GM19452 (cell line): ENCODE results near the gene CEBPG.
A peak's percentile ranks its signal among the peaks of the same experiment; 100 is the strongest.

Experiments
- ATAC-seq: cut with Tn5 transposase; IDR thresholded peaks from one replicate; pipeline ENCODE4 v1.9.1; 2021; ENCODE audit not compliant: unreplicated experiment

The CEBPG gene

GRCh38 chr19:33373453-33374235 is at the start of gene CEBPG:
Gene CEBPG (plus strand): TSS chr19:33373709. CDS start chr19:33379240, 5,531 bp downstream.
- peak; percentile 87 for ATAC-seq

GRCh38 chr19:33324628-33325027 is 48.9 kb upstream of the CEBPG start:
- no peak for ATAC-seq

DNA sequence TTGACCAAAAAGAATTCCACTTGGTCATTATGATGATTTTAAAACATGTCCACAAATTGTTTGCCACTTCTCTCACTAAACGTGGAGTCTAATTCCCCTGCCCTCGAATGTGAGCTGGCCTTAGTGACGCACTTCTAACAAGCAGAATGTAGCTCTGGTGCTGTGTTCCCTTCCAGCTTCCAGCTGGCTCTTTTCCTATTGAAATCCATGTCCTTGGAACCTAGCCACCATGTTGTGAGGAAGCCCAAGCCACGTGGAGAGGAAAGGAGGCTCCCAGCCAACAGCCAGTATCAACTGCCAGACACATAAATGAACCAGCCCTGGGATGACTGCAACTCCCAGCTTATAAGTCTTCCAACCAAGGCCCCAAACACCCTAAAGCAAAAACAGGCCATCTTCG is 47.6 kb upstream of the CEBPG start:
- no peak for ATAC-seq

GRCh38 chr19:33329060-33329459 is 44.4 kb upstream of the CEBPG start:
- ATAC-seq: no peak

DNA sequence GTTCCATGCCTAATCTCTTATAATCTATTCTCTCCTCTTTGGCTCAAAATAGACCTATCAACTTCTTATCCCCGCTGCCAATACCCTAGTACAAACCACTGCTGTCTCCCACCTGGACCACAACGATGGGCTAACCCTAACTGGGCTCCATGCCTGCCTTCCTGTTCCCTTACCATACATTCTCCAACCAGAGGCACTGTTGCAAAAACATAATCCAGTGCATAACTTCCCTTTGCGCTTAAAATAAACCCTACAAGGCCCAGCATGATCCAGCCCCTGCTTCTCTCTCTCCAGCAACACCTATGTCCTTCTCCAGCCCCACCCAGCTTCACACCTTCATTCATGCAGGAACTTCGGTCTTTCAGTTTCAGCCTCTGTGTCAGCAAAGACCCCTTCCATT is 43.8 kb upstream of the CEBPG start:
- ATAC-seq: no peak

DNA sequence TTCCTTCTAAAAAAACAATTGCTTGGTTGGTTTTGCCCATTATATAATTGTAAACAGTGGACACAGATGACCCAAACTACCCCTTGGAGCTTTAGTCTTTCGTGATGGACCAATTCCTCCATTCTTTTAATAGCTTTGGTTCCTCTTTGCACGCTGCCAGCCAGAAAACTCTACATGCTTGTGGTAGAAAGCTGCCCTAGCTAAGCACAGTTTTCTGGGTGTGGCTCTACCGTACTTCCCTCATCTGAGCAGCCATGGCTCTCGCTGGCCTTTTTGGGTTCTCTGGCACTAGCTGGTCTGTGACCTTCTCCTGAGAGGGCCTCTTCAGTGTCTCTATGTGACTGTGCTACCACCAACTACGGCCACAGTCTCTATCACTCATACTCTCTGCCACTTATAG is 41.3 kb upstream of the CEBPG start:
- ATAC-seq: no peak

GRCh38 chr19:33333151-33333550 is 40.4 kb upstream of the CEBPG start:
- ATAC-seq: no peak

DNA sequence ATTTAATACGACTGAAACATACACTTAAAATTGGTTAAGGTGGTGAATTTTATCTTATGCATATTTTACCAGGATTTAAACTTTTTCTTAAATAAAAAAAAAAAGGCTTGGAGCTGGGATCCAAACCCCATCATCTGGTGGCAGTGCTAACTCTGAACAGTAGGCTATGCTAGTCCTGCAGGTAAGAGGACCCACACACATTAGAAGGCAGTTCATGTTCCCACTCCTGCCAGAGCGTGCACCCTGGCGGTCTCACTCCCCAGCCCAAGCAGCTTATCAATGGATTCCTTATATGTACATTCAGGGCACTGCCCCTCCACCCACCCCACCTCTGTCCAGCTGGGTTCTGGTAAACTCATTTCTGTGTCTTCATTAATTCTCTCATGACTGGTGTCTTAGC is 39.9 kb upstream of the CEBPG start:
- ATAC-seq: no peak

DNA sequence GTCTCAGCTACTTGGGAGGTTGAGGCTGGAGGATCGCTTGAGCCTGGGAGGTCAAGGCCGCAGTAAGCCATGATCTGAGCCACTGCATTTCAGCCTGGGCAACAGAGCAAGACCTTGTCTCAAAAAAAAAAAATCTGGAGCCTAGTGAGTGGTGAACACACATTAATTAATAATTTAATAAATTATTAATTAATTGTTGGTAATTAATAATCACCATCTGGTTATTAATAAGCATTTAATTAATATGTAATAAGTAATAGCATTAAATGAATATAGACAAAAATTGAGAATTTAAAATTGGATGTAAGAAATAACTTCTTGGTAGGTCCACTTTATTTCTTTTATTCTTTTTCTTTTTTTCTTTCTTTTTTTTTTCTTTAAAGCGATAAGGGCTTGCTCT is 39.2 kb upstream of the CEBPG start:
- ATAC-seq: no peak

GRCh38 chr19:33335446-33335845 is 38.1 kb upstream of the CEBPG start:
- ATAC-seq: no peak

GRCh38 chr19:33339016-33339984 is 34.2 kb upstream of the CEBPG start:
- no peak for ATAC-seq

DNA sequence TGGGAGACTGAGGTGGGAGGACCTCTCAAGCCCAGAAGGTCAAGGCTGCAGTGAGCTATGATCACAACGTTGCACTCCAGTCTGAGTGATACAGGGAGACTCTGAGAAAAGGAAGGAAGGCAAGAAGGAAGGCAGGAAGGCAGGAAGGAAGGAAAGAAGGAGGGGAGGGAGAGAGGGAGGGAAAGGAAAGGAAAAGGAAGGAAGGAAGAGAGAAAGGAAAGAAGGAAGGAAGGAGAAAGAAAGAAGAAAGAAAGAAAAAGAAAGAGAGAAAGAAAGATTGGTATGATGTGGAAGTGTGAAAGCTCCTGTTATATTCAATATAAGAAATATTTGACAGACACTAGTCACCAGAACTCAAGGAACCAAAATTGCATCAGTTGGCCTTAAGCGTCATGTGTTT is 32.5 kb upstream of the CEBPG start:
- no peak for ATAC-seq

- no peak for ATAC-seq
Measured at GRCh38 chr19:33343301-33343700, 30.2 kb upstream of the CEBPG start.

DNA sequence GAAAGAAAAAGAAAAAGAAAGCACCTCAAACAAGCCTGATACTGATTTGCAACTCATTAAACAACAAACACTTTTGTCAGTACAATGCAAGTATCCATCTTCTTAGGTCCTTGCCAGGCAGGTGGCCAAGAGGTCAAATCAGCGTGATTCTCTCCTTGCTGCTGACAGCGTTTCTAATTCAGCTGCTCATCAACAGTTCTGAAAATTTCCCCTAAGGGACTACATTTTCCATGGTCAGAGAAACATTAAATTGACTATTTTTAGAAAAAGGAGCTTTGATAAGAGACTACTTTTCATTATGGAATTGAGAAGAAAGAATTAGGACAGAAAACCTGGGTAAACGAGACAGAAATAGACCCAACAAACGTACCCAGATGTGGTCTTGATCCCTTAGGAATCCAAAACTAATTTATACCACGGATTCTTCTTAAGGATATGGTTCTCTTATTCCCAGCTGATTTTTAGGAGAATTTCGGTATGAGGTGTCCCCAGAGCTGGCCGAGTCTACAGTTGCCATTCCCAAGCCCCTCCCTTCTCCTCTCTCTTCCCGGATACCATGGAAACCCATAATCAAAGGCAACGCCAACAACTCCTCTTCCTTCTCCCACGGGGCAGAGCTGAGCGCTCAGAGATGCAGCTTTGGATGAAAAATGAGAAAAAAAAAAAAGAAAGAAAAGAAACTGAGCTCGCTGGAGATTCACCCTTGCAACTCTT is 29.5 kb upstream of the CEBPG start:
- no peak for ATAC-seq

DNA sequence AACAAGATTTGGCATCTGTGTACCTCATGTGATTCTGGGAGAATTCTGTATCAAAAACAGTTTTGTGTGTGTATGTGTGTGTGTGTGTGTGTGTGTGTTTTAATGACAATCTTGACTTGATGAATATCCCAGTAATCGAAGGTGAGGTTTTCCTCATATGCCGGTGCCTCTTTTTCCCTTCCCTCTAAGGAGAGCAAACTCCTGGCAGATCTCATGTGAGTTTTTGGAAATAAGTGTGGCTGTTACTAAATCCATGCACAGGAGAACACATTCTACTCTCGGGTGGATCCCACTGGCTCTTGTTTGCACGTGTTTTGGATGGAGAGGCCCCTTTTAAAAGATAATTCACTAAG is 29.0 kb upstream of the CEBPG start:
- no peak for ATAC-seq

DNA sequence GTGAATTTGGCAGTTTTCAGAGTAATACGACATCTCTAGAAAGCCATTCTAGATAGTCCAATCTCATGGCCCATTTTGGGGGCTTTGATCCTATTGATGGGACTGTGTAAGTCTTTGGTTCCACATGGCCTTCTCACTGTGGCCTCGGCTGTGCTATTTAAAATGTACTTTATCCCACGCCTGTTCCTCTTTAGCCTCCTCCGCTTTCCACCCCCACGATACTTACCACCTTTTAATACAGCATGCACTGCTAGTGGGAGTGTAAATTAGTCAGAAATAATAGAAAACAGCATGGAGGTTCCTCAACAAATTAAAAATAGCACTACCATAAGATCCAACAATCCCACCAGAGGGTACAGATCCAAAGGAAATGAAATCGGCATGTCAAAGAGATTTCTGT is 28.3 kb upstream of the CEBPG start:
- ATAC-seq: no peak

- no peak for ATAC-seq
Measured at GRCh38 chr19:33346665-33347064, 26.8 kb upstream of the CEBPG start.

DNA sequence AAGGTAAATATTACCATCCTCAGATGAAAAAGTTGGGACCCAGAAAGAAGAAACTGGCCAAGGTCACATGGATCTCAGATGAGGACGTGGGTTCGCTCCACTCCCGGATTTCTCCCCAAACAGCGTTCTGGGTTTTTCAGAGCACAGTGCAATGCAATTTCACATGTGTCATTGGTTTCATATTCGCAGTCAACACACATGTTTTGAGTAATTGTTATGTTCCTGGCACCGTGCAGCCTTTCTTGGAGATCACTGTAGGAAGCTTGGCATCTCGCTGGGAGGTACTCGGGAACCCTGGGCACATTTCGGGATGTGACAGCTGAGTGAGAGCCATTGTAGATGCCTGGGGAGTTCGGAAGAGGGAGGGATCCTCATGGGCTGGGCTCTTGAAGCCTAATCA is 26.2 kb upstream of the CEBPG start:
- ATAC-seq: no peak

DNA sequence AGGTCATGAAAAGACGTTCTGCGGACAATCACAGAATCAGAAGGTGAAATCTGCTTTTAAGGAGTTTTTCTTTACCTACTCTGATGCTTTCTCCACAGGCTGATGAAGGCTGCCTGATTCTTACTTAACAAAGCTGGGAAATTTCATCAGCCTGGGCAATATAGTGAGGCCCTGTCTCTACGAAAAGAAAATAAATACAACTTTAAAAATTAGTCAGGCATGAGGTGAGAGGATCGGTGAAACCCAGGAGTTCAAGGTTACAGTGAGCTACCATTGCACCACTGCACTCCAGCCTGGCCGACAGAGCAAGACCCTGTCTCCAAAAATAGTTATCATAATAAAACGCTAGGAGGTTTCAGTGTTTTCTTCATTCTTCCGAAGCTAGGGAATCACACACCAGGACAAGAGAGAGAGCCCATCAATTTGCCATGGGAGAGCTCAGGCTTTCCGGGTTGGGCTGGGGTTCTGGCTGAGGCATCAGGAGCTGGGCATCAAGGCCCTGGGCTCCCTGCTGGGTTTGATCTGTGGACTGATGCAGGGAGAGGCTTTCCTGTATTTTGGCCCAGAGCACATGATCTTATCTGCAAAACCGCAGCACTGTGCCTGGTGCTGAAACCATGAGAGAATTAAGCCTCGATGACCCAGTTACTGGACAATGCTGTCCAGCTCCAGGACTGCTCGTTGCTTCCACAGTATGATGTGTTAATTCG is 25.1 kb upstream of the CEBPG start:
- ATAC-seq: no peak

GRCh38 chr19:33349319-33350289 is 23.9 kb upstream of the CEBPG start:
- ATAC-seq: no peak
